Activated CD8-positive, alpha-beta memory T cell treated with anti-CD3 and anti-CD28 coated beads, Interleukin-2, amount 50 U/mL, for 1 hour (primary cell): ENCODE measurements around the gene YTHDF1.
"Not testable (repeated sequence)": the region's sequence is repeated elsewhere in the genome, so short reads cannot be mapped to it uniquely, and the experiment has no call there.

Source experiments
- DNase-seq: peaks from one replicate; pipeline ENCODE4 v3.0.0-alpha.2; 2020; ENCODE audit errors: extremely low read depth

Gene YTHDF1

DNA sequence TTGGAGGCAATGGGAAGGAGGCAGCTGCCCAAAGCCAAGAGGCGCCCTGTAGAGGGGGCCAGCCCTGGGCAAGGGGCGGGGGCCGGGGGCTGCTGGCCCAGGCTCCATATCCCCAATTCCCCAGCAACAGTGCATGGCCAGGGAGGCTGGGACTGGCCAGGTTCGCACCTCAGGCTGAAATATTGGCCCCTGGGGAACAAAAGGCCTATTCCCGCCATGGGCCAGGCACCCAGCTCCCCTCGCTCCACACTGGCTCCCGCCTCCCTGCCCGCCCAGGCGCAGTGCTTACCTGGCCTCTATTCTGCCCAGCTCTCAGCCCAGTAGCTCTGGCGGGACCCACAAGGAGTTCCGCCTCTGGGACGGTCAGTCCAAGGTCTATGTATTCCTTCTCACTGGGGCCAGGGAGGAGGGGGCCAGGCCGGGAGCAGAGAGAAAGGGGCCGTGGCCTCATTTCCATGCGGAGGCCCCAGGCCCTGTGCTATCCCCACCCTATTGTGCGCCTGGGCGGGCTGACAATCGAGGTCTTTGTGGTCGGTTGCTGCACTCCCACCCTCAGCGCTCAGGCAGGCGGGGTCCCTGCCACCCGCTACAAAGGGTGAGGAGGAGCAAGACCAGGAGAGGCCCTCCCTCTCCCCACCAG is 42.3 kb downstream of the YTHDF1 start:
- DNase-seq: no peak

DNA sequence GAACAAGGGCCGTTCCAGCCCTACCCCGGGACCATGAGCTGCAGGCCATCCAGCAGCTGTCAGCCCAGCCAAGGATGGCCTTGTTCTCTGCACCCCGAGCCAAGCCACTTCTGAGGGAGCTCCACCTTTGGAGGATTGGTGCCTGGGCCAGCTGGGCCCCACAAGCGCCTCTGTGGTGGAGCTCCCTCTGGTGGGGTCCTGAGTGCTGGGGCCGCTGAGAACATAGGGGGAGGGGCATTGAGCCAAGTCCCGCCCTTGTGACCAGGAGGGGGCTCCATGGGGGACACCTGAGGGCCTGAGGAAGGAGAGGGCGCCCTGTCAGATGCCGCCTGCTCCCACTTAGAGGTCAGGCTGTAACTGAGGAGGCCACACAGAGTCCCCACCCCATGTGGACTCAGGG is 43.2 kb downstream of the YTHDF1 start:
- no peak for DNase-seq

DNA sequence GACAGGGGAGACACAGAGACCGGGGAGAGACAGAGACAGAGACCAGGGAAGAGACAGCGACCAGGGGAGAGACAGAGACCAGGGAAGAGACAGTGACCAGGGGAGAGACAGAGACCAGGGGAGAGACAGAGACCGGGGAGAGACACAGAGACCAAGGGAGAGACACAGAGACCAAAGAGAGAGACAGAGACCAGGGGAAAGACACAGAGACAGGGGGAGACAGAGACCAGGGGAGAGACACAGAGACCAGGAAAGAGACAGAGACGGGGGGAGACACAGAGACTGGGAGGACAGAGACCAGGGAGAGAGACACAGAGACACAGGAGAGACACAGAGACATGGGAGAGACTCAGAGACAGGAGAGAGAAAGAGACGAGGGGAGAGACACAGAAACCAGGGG is 43.9 kb downstream of the YTHDF1 start:
- DNase-seq: no peak

DNA sequence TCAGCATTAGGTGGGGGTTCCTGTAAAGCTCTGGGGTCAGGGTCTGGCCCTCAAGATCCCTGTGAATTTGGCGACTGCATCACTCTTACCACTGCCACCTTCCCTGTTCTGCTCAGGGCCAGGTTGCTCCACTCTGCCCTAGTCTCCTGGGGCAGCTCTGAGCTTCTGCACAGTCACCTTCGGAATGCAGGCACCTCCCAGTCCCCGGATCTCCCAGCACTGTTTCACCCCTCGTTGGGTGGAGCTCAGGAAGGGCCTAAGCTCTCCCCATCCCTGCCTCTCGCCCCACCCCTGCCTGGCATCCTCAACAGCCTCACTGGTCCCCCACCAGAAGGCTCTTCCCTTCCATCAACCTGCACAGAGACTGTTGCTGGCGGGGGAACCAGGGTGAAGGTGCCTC is 46.2 kb downstream of the YTHDF1 start:
- DNase-seq: no peak

DNA sequence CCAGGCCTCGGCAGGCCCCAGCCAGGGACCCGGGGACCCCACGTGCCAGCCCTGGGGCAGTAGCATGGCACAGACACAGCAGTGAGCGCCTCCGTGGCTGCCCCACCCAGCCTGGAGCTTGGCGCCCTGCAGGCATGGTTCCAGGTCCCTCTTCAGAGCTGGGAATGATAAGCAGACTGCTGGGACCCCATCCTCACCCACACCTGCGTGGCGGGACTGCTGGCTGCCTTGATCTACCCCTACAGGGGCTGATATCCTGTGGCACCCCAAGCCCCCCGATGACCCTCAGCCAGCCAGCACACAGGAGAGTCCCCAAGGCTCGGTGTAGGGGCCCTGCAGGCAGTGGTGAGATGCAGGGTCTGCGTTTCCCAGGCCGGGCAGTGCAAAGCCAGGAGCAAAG is 47.1 kb downstream of the YTHDF1 start:
- DNase-seq: no peak

DNA sequence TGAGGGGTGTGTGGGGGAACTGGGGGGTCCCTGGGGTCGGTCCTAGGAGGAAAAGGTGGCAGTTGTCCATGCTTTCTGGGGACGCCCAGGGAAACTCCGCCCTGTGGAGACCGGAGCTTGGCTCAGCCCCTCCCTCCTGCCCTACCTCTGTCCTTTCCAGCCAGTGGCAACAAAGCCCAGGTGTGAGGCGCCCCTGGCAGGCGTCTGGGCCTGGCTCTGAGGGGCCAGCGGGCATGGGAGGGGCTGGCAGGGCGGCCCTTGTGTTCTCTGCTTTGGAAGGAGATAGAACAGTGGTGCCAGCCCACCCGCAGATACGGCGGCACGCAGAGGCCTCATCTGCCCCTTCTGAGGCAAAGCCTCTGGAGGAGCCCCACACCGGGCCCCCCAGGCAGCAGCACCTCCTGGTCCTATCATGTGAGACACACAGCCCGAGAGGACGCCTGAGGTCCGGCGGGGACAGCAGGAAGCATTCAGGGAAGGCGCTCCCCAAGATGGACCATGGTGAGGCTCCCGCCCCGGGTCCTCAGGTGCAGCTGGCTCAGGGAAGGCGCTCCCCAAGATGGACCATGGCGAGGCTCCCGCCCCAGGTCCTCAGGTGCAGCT is 47.9 kb downstream of the YTHDF1 start:
- no peak for DNase-seq

DNA sequence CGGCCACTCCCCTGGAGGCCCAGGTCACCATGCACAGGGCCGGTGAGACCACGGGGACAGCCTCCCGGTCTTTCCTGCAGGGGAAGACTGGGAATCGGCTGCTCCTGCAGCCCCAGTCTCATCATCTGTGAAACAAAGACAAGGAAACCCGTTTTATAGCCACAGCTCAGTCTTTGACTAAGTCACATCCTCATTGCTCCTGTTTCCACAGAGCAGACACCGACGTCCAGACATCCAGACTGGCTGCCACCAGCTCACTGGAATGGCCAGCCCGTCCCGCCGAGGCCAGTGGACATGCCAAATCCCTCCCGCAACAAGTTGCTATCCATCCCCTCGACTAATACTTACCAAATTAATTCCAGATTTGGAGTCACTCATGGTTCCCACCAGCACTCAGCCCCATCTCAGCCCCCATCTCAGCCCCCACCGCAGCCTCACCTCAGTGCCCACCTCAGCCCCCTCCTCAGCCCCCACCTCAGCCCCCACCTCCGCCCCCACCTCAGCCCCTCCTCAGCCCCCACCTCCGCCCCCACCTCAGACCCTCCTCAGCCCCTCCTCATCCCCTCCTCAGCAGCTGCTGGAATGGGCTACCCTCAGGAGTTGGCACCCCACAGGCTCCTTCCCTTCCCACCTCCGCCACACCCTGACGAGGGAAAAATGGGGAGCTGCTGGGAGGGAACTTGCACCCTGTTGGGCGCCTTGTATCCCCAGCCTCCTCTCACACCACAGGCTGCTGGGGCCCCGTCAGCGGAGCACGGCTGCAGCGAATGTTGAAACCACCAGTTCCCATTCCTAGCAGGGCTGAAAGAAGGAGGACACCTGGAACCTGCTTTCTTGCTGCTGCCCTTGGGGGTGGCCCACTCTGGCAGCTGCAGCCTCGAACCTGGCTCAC is 48.7 kb downstream of the YTHDF1 start:
- no peak for DNase-seq

DNA sequence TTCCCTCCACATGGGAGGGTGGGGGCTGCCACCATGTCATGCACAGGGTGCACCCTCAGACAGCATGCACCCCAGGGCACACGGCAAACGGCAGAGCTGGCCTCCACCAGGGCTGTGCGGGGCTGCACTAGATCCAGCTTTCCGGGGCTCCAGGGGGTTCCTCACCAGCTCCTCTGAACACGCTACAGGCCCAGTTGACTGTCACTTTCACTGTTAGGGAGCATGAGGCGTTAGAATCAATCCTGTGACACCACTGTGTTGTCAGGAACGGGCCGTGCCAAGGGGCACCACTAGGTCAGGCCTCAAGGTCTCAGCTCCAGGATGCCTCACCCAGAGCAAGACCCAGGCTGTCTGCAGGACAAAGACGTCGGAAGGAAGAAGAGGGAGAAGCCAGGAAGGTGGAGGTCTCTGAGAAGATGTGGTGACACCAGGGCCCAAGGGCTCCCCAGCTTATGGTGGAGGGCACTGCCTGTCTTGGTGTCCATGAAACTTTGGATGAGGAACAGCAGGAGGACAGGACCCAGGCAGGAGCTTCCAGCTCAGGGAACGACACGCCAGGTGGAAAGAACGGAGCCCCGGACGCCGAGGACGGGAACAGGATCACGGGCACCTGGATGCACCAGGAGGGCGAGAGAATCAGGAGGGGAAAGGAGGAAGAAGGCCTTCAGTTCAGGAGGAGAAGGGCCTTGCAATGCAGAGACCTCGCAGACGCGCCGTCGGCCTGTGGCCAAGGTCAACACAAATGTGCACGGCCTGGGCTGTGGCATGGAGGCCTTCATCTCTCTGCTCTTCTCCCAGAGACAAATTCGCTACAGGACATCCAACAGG is 49.5 kb downstream of the YTHDF1 start:
- DNase-seq: no peak

DNA sequence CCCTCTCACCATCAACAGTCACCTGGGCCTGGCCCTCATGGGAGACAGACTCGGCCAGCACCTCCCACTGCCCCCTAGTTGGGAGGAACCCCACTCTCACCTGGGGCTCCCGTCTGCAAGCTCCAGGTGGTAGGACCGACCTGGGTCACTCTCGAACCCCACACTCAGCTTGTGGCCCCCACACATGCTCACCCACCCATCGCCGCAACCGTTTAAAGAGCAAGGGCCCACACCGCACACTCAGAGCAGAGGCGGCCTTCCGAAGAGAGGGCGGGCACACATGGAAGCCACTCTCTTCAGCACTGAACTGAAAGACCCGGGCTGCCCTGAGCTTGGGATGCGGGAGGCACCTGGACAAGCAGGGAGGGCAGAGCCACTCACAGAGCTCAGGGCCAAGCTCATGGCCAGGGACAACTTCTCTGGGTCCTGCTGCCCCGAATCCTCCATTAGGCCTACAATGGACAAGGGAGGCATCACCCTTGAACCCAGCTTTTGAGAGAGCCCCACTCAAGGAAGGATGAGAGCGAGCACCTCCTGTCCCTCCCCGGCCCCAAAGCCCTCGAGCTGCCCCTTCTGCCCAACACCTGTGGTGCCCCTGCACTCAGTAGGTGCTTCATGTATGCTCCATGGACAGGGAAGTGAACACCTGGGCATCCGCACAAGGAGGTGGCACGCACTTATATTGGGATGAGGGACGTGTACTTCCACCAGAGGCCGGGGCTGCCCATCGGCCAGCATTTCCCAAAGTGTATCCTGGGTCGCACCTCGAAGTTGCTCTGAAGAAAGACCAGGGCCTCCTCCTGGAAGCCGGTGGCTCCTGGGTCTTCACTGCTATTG is 50.4 kb downstream of the YTHDF1 start:
- no peak for DNase-seq

DNA sequence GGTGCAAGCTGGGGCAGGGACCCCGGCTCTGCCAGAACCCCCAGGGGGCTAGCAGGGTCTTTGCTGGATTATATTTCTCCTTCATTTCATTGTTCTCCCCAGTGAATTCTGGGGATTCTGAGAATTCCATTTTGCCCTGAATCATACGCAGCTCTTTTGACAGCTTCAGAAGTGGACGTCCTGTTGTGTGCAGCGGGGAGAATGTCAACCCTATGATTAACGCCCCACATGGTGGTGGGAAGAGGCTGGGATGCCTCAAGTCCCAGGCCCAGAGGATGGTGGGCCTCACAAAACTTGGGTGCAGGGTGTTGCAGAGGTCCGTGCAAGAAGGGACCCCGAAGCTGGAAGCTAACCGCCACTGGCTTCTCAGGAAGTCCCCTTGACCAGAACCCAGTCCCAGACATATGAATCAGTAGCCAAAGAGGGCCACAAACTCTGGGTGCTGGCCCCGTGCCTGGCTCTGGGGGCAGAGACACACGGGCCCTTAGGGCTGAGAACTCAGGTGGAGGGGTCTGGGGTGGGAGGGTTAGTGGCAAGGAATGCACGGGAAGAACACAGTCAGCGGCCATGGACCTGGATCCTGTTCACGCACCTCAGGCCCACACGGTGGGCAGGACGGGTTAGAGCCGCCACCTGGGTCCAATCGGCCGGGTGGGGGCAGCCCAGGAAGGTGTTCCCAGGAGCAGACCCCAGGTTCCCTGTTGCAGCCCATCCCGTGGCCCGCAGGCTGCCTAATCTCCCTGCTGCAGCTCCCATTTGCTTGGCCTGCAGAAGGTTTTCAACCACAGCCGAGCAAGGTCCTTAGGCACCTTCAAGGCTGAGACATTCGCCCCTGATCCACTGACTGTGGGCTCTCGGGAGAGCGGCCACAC is 51.2 kb downstream of the YTHDF1 start:
- DNase-seq: no peak

DNA sequence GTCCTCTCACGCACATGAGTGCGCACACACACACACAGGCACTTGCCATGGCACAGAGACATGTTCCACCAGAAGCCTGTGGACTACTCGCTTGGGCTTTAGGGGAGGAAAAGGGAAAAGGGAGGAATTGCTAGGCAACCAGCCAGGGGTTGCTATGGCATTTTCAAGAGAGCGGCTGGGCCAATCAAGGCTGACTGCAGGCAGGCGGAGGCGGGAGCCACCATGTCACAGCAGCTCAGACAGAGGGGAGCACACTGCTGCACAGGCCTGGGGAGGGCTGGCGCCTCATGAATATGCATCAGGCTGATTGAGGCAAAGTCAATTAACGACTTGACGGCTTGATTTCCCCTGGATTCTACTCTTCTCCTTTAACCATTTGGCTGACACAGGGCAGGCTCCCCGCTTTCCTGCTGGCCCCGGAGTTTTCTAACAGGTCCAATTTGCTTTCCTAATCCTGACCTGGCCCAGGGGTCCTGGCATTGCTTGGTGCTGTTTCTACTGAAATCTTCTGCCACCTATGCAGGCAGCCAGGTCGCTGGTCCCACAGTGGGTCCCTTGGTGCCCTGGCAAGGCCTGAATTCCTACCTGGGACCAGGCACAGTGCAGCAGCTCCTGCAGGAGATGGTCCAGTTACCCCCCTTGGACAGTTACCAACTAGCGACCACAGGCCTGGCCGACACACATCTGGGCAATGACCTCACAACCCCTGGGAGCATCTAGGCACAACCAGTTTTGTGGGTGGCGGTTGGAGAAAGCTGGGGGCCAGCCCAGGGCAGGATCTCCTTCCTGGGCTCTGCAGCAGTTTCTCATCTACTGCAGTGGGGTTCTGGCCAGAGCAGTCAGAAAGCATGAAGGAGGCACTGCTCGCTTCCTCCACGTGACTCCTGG is 52.1 kb downstream of the YTHDF1 start:
- DNase-seq: no peak

DNA sequence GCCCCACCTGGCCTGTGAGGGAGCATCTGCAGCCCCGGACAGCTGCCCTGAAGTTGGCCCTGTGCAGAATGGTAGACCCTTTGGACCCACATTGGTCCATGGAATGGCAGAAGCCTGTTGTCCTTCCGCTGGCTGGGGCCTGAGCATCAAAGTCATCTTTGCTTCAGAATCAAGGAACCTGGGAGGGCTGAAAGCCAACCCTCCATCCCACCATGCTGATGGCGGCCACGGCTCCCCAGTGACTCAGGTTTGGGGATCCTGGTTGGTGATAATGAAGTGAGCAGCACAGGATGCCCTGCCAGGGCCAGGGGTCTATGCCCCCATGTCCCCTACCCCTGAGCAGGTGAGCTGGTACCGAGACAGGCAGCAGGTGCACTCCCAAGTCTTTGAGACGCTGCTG is 52.8 kb downstream of the YTHDF1 start:
- DNase-seq: no peak

DNA sequence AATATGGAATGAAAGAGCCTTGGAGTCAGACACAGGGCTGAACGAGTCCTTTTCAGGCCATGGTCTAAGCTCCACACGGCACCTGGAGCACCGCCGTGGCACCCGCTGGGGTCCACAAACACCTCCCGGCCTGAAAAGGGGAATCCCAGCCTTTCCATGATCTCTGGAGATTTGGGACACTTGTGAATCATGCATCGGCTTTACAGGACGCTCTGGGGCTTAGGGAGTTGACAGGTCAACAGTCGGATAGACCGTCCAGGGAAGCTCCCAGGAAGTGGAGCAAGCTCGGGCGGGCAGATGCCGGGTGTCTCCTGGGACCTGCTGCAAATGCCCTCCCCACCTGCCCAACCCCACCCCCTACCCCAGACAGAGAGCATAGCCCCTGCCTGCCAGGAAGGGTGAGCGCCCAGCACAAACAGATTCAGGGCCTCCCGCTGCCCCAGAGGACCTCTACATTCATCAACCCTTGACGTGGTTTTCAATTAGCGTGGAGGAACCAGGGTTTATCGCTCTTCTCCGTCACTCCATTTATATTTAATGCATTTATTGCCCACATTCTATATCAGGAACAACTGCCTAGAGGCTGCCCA is 53.6 kb downstream of the YTHDF1 start:
- DNase-seq: no peak

DNA sequence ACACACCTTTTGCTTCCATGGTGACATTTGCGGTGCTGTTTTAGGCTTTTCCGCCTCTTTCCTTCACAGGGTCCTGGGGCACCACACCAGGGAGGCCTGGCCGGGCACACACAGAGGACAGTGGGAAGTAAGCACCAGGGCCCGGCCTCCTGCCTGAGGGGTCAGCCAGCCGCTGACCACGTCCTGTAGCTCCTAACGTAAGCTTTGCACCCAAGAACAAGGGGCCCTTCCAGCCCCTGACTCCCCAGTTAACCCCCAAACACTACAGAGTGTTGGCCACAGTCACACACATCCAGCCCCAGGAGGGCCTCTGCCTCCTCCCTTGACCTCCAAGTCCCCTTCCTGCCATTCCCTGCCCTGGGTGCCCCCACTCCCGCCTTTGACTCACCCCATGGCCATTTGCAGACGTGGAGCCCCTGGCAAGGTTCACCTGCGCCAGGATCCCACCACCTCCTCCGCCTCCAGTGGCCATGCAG is 54.7 kb downstream of the YTHDF1 start:
- no peak for DNase-seq

DNA sequence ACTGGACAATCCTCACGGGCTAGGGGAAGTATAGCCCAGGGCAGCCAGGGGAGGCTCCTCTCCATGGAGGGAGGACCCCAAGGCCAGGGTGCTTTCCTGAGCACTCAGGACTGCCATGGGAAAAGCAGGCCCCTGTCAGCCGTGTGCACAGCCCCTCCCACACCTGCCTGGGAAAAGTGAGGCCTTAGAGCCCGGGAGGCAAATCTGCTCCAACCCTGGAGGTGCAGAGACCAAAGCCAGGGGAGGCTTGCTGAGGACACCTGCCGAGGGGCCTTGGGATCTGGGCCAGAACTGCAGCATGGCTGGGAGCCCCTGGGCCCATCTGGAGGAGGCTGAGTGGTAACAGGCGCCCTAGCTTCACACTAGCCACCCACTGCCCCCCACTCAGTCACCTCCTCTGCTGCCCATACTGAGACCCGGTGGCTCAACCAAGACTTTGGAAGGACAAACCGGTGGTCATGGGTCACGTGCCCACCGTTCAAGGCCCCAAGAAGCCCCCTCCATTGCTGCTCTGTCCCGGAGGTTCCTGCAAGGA is 55.2 kb downstream of the YTHDF1 start:
- no peak for DNase-seq

DNA sequence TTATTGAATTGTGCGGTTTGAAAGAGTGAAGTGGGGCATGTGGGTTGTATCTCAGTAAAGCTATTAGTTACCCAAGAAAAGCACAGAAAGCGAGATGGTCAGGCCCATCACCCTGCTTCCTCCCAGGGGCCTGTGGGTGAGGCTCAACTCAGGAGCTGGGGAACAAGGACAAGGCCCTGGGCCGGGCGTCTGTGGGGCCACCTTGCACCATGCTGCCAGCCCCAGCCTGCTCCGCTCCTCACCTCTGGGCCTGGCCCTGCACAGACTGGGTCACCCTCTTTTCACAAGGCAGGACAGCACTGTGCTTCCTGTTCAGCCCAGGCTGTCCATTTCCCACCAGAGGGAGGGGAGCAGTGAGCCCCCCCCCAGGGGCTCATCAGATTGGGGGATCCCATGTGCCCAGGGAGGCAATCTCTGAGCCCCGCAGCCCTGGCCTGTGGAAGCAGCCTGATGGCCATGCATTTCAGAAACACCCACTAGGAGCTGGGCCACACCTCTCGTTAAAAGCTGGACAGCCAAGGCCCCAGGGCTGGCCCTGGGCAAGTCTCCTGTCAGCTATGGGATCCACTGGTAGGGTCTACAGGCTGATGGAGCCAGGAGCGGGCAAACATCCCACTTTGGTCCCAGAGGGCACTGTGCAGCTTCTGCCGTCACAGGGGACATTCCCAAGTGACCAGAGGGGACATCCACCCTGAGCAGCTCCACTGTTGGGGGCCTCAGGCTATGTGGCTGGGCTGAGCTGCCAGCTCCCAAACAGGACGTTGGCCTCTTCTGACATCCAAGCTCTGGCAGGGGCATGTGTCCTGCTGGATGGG is 55.9 kb downstream of the YTHDF1 start:
- DNase-seq: no peak

DNA sequence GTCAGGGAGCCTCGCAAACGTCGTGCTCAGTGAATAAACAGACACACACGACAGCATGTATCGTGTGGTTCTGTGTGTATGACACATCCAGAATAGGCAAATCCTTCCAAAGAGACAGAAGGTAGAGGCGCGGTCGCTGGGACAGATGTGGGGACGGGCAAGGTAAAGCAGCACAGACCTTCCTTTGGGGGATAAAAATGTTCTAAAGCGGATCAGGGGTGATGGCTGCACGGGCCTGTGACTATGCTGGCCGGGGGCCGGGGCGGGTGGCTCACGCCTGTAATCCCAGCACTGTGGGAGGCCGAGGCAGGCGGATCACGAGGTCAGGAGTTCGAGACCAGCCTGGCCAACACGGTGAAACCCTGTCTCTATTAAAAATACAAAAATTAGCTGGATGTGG is 56.7 kb downstream of the YTHDF1 start:
- DNase-seq: not testable (repeated sequence)

DNA sequence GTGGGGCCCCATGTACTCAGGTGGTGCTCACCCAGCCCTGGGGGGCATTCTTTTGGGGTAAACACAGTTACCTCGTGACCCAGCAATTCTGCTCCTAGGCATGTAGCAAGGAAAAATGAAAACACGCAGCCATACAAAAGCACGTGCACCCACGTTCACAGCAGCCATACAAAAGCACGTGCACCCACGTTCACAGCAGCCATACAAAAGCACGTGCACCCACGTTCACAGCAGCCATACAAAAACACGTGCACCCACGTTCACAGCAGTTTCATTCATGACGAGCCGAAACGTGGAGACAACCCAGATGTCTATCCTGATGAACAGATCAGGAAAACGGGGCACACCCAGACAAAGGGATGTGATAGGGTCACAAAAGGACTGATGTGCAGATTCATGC is 57.1 kb downstream of the YTHDF1 start:
- DNase-seq: no peak
